Parathyroid adenoma (tissue), 2 donors: ENCODE results near the gene VGF.

Experiments used
- H2AFZ ChIP-seq: fragments of 300-600 bp; sonication (generic); one replicate; pipeline ENCODE4 v1.7.0; 2017; ENCODE audit warnings: antibody characterized with exemption, mild to moderate bottlenecking
- H3K27ac ChIP-seq: fragments of 300-600 bp; sonication (generic); one replicate; pipeline ENCODE4 v1.7.0; 2017
- H3K27me3 ChIP-seq: fragments of 300-600 bp; sonication (generic); one replicate; pipeline ENCODE4 v1.7.0; 2017; ENCODE audit warnings: low read length; ENCODE audit not compliant: control insufficient read depth, insufficient read depth
- H3K36me3 ChIP-seq: fragments of 300-600 bp; sonication (generic); one replicate; pipeline ENCODE4 v1.7.0; 2017; ENCODE audit warnings: low read length; ENCODE audit not compliant: control insufficient read depth, insufficient read depth
- H3K4me1 ChIP-seq: fragments of 300-600 bp; sonication (generic); one replicate; pipeline ENCODE4 v1.7.0; 2017; ENCODE audit warnings: control low read depth
- H3K4me2 ChIP-seq: fragments of 300-600 bp; sonication (generic); one replicate; pipeline ENCODE4 v1.7.0; 2017; ENCODE audit warnings: low read length
- H3K4me3 ChIP-seq: fragments of 300-600 bp; sonication (generic); one replicate; pipeline ENCODE4 v1.7.0; 2017; ENCODE audit warnings: low read depth, low read length
- H3K79me2 ChIP-seq: fragments of 300-600 bp; sonication (generic); one replicate; pipeline ENCODE4 v1.7.0; 2017; ENCODE audit warnings: control low read depth
- H3K9ac ChIP-seq: fragments of 300-600 bp; sonication (generic); one replicate; pipeline ENCODE4 v1.7.0; 2017; ENCODE audit warnings: mild to moderate bottlenecking
- H3K9me3 ChIP-seq: fragments of 300-600 bp; sonication (generic); one replicate; pipeline ENCODE4 v1.7.0; 2017; ENCODE audit warnings: low read length; ENCODE audit not compliant: control insufficient read depth
- TF ChIP-seq, protein P1 (sequence below): fragments of 300-600 bp; sonication (generic); IDR thresholded peaks from one replicate; pipeline ENCODE4 v1.7.0; 2017; ENCODE audit warnings: antibody characterized with exemption, mild to moderate bottlenecking
- donor health status: primary hyperparathyroidism.

VGF gene

DNA sequence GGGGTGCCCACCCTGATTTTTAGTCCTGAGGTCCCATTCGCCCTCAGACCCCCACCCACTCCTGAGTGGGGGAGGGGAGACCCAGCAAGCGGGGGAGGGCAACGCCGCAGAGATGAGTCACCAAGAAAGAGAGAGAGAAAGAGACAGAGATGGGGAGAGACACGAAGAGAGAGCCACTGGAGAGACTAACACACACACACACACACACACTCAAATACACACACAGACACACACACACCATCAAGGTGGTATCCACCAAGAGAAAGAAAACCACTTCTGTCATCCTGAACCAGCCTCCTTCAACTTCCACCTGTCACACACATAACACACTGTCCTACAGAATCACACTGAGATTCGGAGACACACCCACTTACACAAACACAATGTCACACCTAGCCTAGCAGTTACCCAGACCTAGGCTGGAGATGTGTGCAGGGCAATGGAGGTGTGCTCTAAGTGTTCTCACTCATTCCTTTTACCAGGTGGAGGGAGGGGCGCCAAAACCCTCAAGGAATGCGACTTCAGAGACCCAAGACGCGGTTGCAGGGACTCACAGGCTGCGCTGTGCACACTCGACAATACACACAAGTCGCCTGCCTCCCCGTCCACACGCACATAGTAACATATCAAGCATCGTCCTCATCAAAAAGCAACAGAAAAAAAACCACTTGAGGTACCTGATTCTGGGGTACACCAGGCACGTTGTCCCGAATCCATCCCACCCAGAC lies 3.9 kb upstream of the VGF start:
- Histone ChIP-seq H3K9ac (no peak overlapping the region), H3K27me3 (peaks cover 30% of the 10 kb centered on the region), H3K27ac (no peak overlapping the region), H2AFZ (no peak overlapping the region), H3K4me1 (peaks cover 24% of the 10 kb centered on the region), H3K4me3 (no peak overlapping the region), H3K9me3 (no peaks in the 10 kb centered on the region), H3K4me2 (no peak overlapping the region), H3K36me3 (no peaks in the 10 kb centered on the region), H3K79me2 (no peaks in the 10 kb centered on the region)
- TF ChIP-seq, protein P1, sequence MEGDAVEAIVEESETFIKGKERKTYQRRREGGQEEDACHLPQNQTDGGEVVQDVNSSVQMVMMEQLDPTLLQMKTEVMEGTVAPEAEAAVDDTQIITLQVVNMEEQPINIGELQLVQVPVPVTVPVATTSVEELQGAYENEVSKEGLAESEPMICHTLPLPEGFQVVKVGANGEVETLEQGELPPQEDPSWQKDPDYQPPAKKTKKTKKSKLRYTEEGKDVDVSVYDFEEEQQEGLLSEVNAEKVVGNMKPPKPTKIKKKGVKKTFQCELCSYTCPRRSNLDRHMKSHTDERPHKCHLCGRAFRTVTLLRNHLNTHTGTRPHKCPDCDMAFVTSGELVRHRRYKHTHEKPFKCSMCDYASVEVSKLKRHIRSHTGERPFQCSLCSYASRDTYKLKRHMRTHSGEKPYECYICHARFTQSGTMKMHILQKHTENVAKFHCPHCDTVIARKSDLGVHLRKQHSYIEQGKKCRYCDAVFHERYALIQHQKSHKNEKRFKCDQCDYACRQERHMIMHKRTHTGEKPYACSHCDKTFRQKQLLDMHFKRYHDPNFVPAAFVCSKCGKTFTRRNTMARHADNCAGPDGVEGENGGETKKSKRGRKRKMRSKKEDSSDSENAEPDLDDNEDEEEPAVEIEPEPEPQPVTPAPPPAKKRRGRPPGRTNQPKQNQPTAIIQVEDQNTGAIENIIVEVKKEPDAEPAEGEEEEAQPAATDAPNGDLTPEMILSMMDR: no peak

DNA sequence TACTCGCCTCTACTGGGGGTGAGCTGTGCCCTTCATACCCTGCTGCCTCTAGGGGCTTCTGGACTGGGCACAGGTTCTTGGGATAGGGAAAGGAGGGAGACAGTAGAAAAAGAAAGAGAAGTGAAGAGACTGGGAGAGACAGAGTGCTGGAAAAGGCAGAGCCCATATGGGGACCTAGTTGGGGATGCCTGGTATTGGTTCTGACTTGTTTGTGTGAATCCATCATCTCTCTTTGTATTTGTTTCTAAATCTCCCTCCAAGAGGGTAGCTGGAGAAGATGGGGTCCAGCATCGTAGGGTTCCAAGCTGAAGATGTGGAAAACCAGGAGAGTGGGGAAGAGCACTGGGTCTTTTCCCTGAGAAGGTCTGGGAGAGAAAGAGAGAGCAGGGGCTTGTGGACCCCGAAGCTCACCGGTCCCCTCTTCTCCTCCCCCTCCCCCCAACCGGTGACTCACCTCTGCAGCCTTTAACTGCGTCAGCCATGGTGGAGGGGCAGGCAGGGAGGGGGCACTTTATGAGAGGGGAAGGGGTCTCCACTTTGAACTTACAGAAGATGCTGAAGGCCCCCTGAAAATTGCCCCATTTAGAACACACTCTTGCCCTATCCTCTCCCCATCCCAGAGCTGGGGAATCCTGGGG lies 3.2 kb upstream of the VGF start:
- no peak overlapping the region for H3K9ac ChIP-seq
- no peak overlapping the region for H3K27ac ChIP-seq
- H2AFZ ChIP-seq: no peak overlapping the region
- no peaks in the 10 kb centered on the region for H3K79me2 ChIP-seq
- H3K9me3 ChIP-seq: no peaks in the 10 kb centered on the region
- H3K4me3 ChIP-seq: no peak overlapping the region
- peaks cover 26% of the 10 kb centered on the region for H3K27me3 ChIP-seq
- H3K4me1 ChIP-seq: peaks cover 24% of the 10 kb centered on the region
- H3K4me2 ChIP-seq: no peak overlapping the region
- H3K36me3 ChIP-seq: no peaks in the 10 kb centered on the region
- TF ChIP-seq, protein P1: no peak

DNA sequence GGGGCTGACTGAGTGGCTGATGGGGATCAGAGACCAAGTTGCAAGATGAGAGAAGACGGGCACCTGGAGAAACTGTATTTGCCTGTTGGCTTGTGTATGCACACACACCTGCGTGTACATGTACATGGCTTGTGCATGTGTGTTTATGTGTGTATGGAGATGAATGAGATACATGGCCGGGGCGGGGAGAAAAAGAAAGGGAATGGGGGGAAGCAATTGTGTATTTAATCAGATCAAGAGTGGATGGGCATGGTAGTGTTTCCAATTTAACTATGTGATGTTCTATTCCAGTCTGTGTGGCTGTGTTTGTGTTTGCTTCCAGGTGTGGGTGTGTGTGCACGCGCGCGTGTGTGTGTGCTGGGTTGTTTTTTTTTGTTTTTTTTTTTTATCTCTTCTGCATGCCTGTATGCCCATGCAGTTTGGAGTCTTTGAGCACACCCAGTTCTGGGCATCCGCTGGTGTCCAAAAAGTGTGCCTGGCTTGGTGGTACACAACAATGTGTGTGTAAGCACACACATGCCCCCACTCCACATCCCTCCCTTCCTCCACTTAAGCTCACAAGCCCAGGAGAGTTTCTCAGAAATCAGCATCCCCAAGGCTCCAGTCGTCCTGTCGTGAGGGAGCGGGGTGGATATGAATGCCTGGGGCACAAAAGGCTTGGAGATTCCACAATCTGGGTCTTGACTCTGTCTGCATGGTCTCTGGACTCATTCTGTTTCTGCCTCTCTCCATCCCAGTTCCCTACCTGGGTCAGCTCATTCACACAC lies 2.5 kb upstream of the VGF start:
- Histone ChIP-seq H3K27me3 (peaks cover 22% of the 10 kb centered on the region), H3K4me3 (no peak overlapping the region), H3K9ac (no peak overlapping the region), H3K4me1 (peaks cover 24% of the 10 kb centered on the region), H3K4me2 (no peak overlapping the region), H3K9me3 (no peaks in the 10 kb centered on the region), H3K27ac (no peak overlapping the region), H3K79me2 (no peaks in the 10 kb centered on the region), H2AFZ (no peak overlapping the region), H3K36me3 (no peaks in the 10 kb centered on the region)
- TF ChIP-seq, protein P1: no peak

DNA sequence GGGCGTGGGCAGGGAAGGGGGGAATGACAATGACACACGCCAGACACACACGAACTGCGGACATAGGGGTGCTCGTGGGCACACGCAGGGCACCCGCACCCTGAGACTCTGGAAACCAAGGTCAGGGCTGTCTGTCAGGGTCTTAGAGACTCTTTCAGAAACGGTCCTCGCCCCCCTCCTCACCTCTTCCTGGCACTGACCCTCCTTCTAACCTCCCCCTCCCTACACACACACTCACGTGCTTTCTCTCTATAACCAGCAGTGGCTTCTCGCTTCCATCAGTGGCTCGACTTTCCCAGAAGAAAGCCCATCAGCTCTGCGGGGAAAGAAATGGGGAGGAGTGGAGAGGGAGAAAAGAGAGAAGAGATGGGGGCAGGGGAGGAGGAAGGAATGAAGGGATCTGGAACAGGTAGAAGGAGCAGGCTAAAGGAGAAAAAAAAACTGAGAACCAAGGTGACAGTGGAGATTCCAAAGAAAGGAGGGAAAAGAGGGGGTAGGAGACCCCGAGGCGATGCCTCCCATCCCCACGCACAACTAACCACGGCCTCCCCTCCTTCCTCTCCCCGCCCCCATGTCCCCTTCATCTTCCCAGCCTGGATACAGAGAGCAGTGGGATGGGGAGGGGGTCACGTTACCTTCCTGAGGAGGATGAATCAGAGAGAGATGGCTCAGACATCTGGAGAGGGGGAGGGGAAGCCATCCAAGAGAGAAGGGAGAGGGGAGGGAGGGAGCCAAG lies 1.7 kb upstream of the VGF start:
- Histone ChIP-seq H3K27ac (no peak overlapping the region), H3K4me3 (no peak overlapping the region), H2AFZ (no peak overlapping the region), H3K36me3 (no peaks in the 10 kb centered on the region), H3K27me3 (peaks cover 15% of the 10 kb centered on the region), H3K9ac (no peak overlapping the region), H3K9me3 (no peaks in the 10 kb centered on the region), H3K4me2 (no peak overlapping the region), H3K79me2 (no peaks in the 10 kb centered on the region), H3K4me1 (peaks cover 17% of the 10 kb centered on the region)
- TF ChIP-seq, protein P1: no peak
